ENCODE data around the gene TFB2M.

Gene TFB2M

GRCh38 chr1:246537441-246537840, 28.6 kb downstream of the TFB2M start:
- DNase-seq (ENCODE audit: low read depth) = no peak
- TF ChIP-seq CTCF (IDR thresholded peaks at IDR 0.05; ENCODE audit: insufficient read depth, low read depth, low read length, missing control alignments) = no peak
- no peak overlapping the region for H3K4me3 ChIP-seq (ENCODE audit: low read depth, low read length)

GRCh38 chr1:246534114-246534513, 31.9 kb downstream of the TFB2M start:
- DNase-seq (ENCODE audit: low read depth) = no peak
- H3K4me3 ChIP-seq (ENCODE audit: low read depth, low read length) = no peak overlapping the region
- no peak for TF ChIP-seq CTCF (IDR thresholded peaks at IDR 0.05; ENCODE audit: insufficient read depth, low read depth, low read length, missing control alignments)

- H3K4me3 ChIP-seq (ENCODE audit: low read depth, low read length) = no peak overlapping the region
- DNase-seq (ENCODE audit: low read depth) = no peak
- TF ChIP-seq CTCF (IDR thresholded peaks at IDR 0.05; ENCODE audit: insufficient read depth, low read depth, low read length, missing control alignments) = no peak
Measured at GRCh38 chr1:246533371-246533905, 32.6 kb downstream of the TFB2M start.

GRCh38 chr1:246532519-246532918, 33.5 kb downstream of the TFB2M start:
- no peak for TF ChIP-seq CTCF (IDR thresholded peaks at IDR 0.05; ENCODE audit: insufficient read depth, low read depth, low read length, missing control alignments)
- DNase-seq (ENCODE audit: low read depth) = no peak
- no peak overlapping the region for H3K4me3 ChIP-seq (ENCODE audit: low read depth, low read length)

GRCh38 chr1:246530482-246530881, 35.6 kb downstream of the TFB2M start:
- no peak for TF ChIP-seq CTCF (IDR thresholded peaks at IDR 0.05; ENCODE audit: insufficient read depth, low read depth, low read length, missing control alignments)
- no peak for DNase-seq (ENCODE audit: low read depth)
- no peak overlapping the region for H3K4me3 ChIP-seq (ENCODE audit: low read depth, low read length)

GRCh38 chr1:246528933-246529731, 36.9 kb downstream of the TFB2M start:
- TF ChIP-seq CTCF (IDR thresholded peaks at IDR 0.05; ENCODE audit: insufficient read depth, low read depth, low read length, missing control alignments) = no peak
- no peak for DNase-seq (ENCODE audit: low read depth)
- H3K4me3 ChIP-seq (ENCODE audit: low read depth, low read length) = no peak overlapping the region
